ENCODE data around the gene USP34.

DNA sequence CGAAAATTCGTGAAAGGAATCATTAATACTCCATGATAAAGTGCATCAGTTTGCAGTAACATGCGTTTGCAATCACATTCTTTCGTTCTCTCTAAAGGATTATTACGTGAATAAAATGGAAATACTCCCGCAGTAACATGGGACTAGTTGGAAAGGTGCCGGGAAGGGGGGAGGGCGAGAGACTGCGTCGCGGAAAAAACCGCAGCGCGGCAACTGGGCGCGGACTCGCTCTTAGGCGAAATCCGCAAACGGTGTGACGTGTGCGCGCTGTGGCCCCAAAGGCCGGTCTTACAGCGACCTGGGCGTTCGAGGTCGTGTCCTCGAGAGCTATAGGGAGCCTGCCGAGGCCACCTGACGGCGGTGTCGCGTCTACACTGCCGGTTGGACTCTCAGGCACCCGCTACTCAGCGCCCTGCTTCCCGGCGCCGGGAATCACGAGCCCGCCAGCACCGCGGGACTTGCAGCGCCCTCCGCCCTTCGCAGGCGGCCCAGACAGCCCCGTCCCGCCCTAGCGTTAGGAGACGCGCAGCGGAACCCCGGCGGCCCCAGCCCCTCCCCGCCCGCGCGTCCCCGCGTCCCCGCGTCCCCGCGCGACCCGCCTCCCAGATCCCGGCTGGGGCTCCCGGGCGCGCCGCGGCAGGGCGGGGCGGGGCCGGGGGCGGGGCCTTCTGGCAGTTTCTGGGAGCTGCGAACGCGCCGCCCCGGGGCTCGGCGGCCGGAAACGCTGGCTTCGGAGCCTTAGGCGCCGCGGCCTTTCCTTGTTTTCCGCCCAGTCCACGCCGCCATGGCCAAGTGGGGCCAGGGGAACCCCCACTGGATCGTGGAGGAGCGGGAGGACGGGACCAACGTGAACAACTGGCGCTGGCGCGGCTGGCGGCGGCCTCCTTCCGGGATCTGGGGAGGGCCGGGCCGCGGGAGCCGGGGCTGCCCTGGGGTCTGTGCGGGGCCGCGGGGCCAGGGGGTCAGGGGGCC, 293.8 kb downstream of the USP34 start:
- no peak for TF ChIP-seq EP300 (IDR thresholded peaks at IDR 0.05)
- TF ChIP-seq, protein P1, sequence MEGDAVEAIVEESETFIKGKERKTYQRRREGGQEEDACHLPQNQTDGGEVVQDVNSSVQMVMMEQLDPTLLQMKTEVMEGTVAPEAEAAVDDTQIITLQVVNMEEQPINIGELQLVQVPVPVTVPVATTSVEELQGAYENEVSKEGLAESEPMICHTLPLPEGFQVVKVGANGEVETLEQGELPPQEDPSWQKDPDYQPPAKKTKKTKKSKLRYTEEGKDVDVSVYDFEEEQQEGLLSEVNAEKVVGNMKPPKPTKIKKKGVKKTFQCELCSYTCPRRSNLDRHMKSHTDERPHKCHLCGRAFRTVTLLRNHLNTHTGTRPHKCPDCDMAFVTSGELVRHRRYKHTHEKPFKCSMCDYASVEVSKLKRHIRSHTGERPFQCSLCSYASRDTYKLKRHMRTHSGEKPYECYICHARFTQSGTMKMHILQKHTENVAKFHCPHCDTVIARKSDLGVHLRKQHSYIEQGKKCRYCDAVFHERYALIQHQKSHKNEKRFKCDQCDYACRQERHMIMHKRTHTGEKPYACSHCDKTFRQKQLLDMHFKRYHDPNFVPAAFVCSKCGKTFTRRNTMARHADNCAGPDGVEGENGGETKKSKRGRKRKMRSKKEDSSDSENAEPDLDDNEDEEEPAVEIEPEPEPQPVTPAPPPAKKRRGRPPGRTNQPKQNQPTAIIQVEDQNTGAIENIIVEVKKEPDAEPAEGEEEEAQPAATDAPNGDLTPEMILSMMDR (IDR thresholded peaks at IDR 0.05) = peak in 2 of 3 donors; percentile 24 to 27
- peak; percentile 86 for TF ChIP-seq POLR2A (IDR thresholded peaks at IDR 0.05)

Measured in ovary (tissue), 3 donors.